ENCODE data around the gene SAMD13.

The SAMD13 gene

DNA sequence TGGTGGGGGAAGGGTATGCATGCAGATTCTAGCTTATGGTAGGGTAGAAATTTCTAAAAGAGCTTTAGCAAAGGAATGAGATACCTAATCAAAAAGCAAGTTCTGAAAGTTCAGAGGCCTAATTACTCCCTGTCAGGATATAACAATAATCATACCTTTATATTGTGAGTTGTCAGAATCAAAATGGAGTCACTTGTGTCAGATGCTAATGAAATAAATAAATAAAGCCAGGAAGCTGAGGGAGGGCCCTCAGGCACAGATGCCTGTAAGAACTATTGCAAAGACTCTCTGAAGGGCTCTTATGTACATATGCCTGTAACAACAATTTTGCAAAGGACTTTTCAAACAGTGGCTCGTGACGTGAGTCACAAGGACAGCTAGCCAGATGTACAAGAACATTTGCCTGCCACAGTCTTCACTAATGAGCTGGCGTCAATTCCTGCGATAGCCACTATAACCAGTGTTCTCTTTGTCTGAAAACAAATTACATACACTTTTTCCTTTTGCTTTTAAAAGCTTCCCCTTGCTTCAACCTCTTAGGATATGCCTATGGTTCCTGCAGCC, 69.4 kb downstream of the SAMD13 start:
- Histone ChIP-seq H3K36me3 (ENCODE audit: insufficient read depth, low read length) (no peaks in the 10 kb centered on the region), H3K4me3 (ENCODE audit: low read depth, low read length) (no peak overlapping the region), H3K79me2 (ENCODE audit: control insufficient read depth, insufficient read depth, low read length, unreplicated experiment) (no peaks in the 10 kb centered on the region), H2AFZ (ENCODE audit: low read length, unreplicated experiment) (no peak overlapping the region), H3K27me3 (ENCODE audit: insufficient read depth, low read length) (no peaks in the 10 kb centered on the region), H3K4me1 (ENCODE audit: control insufficient read depth, insufficient read depth, low read length, unreplicated experiment) (peaks cover 16% of the 10 kb centered on the region), H3K27ac (ENCODE audit: low read depth, low read length) (no peak overlapping the region)

DNA sequence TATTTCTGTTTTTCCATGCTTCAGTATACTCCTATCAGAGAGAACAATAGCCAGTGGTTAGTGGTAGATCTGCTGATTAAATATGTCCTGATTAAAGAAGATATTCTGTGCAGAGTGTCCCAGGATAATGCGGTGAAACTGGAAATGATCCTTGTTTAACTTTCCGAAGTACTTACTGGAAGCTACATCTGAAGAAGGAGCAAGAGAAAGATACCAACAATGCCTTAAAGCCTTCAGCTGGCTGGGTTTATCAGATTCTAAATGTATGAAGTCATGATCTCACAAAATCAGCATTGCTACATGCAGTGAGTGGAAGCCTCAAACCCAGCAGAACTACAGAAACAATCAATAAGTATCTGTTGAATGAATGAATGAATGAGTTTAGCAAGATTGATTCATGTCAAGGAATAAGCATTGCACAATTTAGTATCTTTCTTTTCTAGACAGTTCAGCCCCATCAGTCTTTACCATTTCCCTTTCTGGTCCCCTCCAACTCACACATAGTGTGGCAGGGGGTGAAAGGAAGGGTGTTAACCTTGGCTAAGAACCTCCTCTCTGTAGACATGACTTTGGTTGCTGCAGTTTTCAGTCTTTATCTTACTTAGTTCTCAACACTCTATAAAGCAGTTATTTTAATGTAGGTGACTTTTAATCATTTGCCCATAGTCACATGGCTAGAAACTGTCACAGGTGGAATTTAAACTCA, 72.1 kb downstream of the SAMD13 start:
- Histone ChIP-seq H3K79me2 (ENCODE audit: control insufficient read depth, insufficient read depth, low read length, unreplicated experiment) (no peaks in the 10 kb centered on the region), H3K4me1 (ENCODE audit: control insufficient read depth, insufficient read depth, low read length, unreplicated experiment) (peaks cover 22% of the 10 kb centered on the region), H3K4me3 (ENCODE audit: low read depth, low read length) (no peak overlapping the region), H3K36me3 (ENCODE audit: insufficient read depth, low read length) (no peaks in the 10 kb centered on the region), H3K27me3 (ENCODE audit: insufficient read depth, low read length) (no peaks in the 10 kb centered on the region), H2AFZ (ENCODE audit: low read length, unreplicated experiment) (no peak overlapping the region), H3K27ac (ENCODE audit: low read depth, low read length) (no peak overlapping the region)

DNA sequence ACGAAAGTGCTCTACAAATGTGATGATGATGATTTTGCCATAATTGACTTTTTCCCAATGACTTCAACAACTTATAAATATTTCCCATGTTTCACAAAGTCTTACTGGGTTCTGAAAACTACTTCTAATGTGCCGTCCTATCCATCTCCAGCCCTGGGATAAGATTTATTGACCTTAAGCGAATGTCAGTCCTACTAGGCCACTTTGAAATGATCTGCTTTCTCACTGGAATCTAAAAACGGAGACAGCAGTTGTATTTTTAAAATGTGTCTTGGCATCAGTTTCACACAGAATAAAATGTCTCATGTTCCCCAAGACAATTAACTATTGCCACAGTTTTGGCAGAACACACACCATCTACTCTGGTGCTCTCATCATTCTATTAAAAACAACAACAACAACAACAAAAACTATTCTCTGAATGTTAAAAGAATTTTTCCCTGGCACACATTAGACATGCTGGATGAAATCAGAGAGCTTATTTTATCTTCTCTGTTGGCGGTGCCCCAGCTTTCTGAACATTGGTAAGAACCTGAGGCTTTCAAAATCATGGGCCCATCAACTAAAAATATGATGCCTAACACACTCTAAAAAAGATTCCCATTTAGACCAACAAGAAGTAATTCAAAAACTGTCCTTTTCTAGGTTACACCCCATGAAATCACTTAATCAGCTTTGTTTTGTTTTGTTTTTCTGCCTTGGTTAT, 73.6 kb downstream of the SAMD13 start:
- Histone ChIP-seq H3K27ac (ENCODE audit: low read depth, low read length) (no peak overlapping the region), H2AFZ (ENCODE audit: low read length, unreplicated experiment) (no peak overlapping the region), H3K36me3 (ENCODE audit: insufficient read depth, low read length) (no peaks in the 10 kb centered on the region), H3K79me2 (ENCODE audit: control insufficient read depth, insufficient read depth, low read length, unreplicated experiment) (no peaks in the 10 kb centered on the region), H3K27me3 (ENCODE audit: insufficient read depth, low read length) (no peaks in the 10 kb centered on the region), H3K4me1 (ENCODE audit: control insufficient read depth, insufficient read depth, low read length, unreplicated experiment) (peaks cover 35% of the 10 kb centered on the region), H3K4me3 (ENCODE audit: low read depth, low read length) (no peak overlapping the region)

DNA sequence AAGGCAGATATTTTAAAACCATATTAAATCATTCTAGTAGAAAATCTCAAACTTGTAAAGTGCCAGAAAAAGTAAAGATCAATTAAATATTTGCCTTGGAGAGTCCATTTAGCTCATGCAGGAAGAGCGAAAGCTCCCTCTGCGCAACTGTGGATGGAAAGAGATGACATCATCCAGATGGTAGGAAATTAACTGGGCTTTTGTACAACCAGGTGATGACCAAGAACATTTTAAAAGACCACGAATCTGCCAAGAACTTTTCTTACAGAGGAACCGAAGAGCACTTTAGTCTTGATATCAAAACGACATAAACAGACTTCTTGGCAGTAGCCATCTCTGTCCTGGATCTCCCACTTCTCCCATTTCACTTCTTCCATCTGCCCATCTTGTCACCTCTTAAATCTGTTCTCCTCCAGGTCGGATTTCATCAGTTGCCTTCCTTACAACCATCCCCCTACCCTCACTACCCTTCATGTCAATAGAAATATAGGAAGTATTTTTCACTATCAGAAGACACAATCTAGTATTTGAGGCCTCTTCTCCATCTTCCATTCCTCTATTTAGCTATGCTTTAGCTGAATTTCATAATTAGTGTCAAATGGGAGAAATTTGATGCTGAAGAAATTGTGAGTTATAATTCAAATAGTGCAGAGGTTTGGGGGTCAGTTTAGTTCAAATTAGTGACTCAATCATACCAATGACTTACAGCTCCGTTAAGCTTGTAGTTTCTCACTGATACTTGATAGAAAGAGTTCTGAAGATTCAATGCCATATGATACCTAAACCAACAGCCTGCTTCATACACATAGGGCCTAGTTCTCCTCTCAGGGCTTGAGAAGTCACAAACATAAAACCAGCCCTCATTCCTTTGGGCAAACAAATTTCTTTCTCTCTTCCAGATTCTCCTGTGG, 74.7 kb downstream of the SAMD13 start:
- peaks cover 35% of the 10 kb centered on the region for H3K4me1 ChIP-seq (ENCODE audit: control insufficient read depth, insufficient read depth, low read length, unreplicated experiment)
- peak overlapping the region; percentile 9 for H2AFZ ChIP-seq (ENCODE audit: low read length, unreplicated experiment)
- no peaks in the 10 kb centered on the region for H3K79me2 ChIP-seq (ENCODE audit: control insufficient read depth, insufficient read depth, low read length, unreplicated experiment)
- no peak overlapping the region for H3K27ac ChIP-seq (ENCODE audit: low read depth, low read length)
- H3K36me3 ChIP-seq (ENCODE audit: insufficient read depth, low read length): no peaks in the 10 kb centered on the region
- H3K27me3 ChIP-seq (ENCODE audit: insufficient read depth, low read length): no peaks in the 10 kb centered on the region
- H3K4me3 ChIP-seq (ENCODE audit: low read depth, low read length): no peak overlapping the region

DNA sequence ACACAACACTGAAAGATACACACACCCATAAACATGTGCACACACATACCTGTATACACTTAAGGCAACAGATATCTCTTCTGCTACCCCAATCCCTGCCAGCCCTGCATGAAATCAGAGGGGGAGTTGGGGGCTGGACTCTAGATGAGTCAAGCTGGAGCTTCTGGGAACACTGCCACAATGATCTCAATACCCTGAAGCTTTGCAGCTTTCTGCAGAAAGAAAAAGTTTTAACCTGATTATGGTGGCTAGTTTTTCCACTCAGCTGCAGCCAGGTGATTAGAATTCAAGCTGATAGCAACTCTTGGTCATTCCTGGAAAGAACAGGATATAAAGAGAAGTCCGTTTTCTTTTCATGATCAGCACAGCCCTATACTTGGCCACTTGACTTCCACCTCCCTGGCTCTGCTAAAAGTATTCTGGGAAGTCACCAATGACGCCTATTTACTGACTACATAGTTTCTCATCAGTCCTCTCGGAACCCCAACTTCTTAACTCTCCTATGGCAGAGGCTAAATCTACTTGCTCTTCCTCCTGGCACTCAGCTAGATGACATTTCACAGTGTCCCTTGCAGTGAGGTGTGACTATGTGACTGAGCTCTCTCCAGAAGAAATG, 76.1 kb downstream of the SAMD13 start:
- H3K27me3 ChIP-seq (ENCODE audit: insufficient read depth, low read length): no peaks in the 10 kb centered on the region
- no peak overlapping the region for H3K4me3 ChIP-seq (ENCODE audit: low read depth, low read length)
- peaks cover 44% of the 10 kb centered on the region for H3K4me1 ChIP-seq (ENCODE audit: control insufficient read depth, insufficient read depth, low read length, unreplicated experiment)
- H2AFZ ChIP-seq (ENCODE audit: low read length, unreplicated experiment): no peak overlapping the region
- H3K36me3 ChIP-seq (ENCODE audit: insufficient read depth, low read length): no peaks in the 10 kb centered on the region
- no peaks in the 10 kb centered on the region for H3K79me2 ChIP-seq (ENCODE audit: control insufficient read depth, insufficient read depth, low read length, unreplicated experiment)
- H3K27ac ChIP-seq (ENCODE audit: low read depth, low read length): no peak overlapping the region

DNA sequence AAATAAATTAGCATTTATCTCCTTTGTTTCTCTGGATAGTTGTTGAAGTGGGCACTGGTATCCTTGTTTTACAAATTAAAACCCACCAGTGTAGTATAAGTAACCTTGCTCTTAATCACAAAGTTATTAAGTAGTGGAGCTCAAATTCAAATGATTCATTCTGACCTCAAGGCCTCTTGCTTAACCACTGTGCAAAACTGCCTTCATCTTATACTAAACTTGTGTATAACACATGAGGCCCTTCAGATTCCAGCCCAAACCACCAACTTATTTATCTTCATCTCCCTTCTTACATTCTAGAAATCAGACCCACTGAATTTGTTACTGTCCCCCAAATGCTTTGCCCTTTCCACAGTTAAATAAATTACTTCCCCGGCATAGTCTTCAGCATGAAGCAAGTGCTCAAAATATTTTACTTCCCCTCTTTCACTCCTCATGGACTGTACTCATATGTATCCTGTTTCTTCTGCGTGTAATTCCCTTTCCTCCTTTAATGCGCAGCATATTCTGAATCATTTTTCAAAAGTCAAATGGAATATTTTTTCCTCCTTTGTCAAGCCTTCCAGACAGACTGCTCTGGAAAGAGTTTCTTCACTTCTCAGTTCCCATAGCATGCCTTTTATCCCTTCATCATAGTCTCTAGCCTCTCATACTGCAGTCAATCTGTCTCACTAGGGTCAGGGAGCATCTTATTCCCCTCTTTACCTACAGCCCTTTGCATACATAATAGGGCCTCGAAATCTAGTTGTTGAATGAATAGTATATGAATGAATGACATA, 77.8 kb downstream of the SAMD13 start:
- H3K27me3 ChIP-seq (ENCODE audit: insufficient read depth, low read length): no peaks in the 10 kb centered on the region
- no peak overlapping the region for H2AFZ ChIP-seq (ENCODE audit: low read length, unreplicated experiment)
- peak overlapping the region; percentile 8 for H3K27ac ChIP-seq (ENCODE audit: low read depth, low read length)
- peaks cover 46% of the 10 kb centered on the region for H3K4me1 ChIP-seq (ENCODE audit: control insufficient read depth, insufficient read depth, low read length, unreplicated experiment)
- no peaks in the 10 kb centered on the region for H3K79me2 ChIP-seq (ENCODE audit: control insufficient read depth, insufficient read depth, low read length, unreplicated experiment)
- no peak overlapping the region for H3K4me3 ChIP-seq (ENCODE audit: low read depth, low read length)
- no peaks in the 10 kb centered on the region for H3K36me3 ChIP-seq (ENCODE audit: insufficient read depth, low read length)

DNA sequence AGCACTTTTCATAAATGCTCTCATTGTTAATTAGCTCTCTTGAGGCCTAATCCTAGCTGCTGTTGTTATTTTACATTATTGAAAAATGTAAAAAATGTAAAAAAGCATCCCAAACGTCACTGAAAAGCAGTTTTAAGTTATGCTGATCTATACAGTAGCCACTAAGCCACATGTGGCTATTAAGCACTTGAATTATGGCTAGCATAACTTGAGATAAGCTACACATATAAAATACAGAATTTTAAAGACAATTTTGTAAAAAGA, 78.3 kb downstream of the SAMD13 start:
- Histone ChIP-seq H2AFZ (ENCODE audit: low read length, unreplicated experiment) (no peak overlapping the region), H3K27me3 (ENCODE audit: insufficient read depth, low read length) (no peaks in the 10 kb centered on the region), H3K79me2 (ENCODE audit: control insufficient read depth, insufficient read depth, low read length, unreplicated experiment) (no peaks in the 10 kb centered on the region), H3K4me1 (ENCODE audit: control insufficient read depth, insufficient read depth, low read length, unreplicated experiment) (peaks cover 46% of the 10 kb centered on the region), H3K36me3 (ENCODE audit: insufficient read depth, low read length) (no peaks in the 10 kb centered on the region), H3K4me3 (ENCODE audit: low read depth, low read length) (no peak overlapping the region), H3K27ac (ENCODE audit: low read depth, low read length) (peak overlapping the region; percentile 8; the same call in 1 of the 2 replicates)

DNA sequence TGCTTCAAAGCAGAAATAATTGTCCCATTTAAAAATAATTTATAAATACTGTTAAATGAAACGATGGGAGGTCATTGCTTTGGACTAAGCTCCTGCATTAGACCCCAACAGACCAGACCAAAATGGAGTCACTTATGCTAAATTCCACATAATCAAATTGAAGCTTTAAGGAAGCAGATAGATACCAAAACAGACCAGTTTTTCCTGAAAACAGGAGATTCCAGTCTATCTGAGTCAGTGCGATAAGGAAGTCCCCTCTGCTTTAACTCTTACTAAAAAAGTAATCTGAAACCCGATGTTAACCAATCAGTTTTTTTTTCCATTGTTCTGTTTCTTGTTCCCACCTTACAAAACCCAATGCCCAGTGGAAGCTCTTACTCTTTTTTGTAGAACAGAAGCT, 80.6 kb downstream of the SAMD13 start:
- H3K36me3 ChIP-seq (ENCODE audit: insufficient read depth, low read length): no peaks in the 10 kb centered on the region
- H2AFZ ChIP-seq (ENCODE audit: low read length, unreplicated experiment): no peak overlapping the region
- H3K79me2 ChIP-seq (ENCODE audit: control insufficient read depth, insufficient read depth, low read length, unreplicated experiment): no peaks in the 10 kb centered on the region
- no peak overlapping the region for H3K4me3 ChIP-seq (ENCODE audit: low read depth, low read length)
- no peak overlapping the region for H3K27ac ChIP-seq (ENCODE audit: low read depth, low read length)
- no peaks in the 10 kb centered on the region for H3K27me3 ChIP-seq (ENCODE audit: insufficient read depth, low read length)
- peaks cover 37% of the 10 kb centered on the region for H3K4me1 ChIP-seq (ENCODE audit: control insufficient read depth, insufficient read depth, low read length, unreplicated experiment)

DNA sequence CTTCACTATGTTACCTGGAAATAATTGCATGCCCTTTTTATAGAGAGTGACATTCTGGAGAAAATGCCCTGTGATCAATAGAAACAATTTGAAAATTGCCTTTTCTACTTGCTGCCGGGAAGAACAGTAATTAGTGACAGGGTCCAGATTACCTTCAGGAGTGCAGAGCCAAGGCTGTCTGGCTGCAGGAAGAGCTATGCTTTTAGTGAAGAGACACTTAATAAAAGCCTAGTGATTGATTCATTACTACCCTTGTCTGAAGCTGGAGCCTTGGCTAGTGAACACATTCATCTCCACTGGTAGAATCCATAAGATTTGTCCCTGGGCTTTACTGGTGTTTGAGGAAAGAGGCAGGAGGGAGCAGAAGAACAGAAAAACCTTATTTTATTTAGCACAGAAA, 83.8 kb downstream of the SAMD13 start:
- Histone ChIP-seq H3K36me3 (ENCODE audit: insufficient read depth, low read length) (no peaks in the 10 kb centered on the region), H3K4me3 (ENCODE audit: low read depth, low read length) (no peak overlapping the region), H3K27ac (ENCODE audit: low read depth, low read length) (no peak overlapping the region), H3K27me3 (ENCODE audit: insufficient read depth, low read length) (no peaks in the 10 kb centered on the region), H3K4me1 (ENCODE audit: control insufficient read depth, insufficient read depth, low read length, unreplicated experiment) (peaks cover 13% of the 10 kb centered on the region), H2AFZ (ENCODE audit: low read length, unreplicated experiment) (no peak overlapping the region), H3K79me2 (ENCODE audit: control insufficient read depth, insufficient read depth, low read length, unreplicated experiment) (no peaks in the 10 kb centered on the region)

All from ACC112 (cell line).